A673 (cell line): ENCODE results near the gene FAM24B.

Experiments
- CTCF ChIP-seq: fragments of 300-800, 200-600 bp; sonication (generic); conservative IDR thresholded peaks from 2 replicates; pipeline ENCODE4 v1.5.1; 2017; ENCODE audit warnings: low read depth, mild to moderate bottlenecking, antibody characterized with exemption, low read length, moderate library complexity, mixed read lengths
- EZH2 ChIP-seq: fragments of 200-600 bp; sonication (generic); IDR thresholded peaks from 2 replicates; pipeline ENCODE4 v1.6.1; 2017; ENCODE audit warnings: borderline replicate concordance, low read depth, mild to moderate bottlenecking, mixed read lengths, antibody characterized with exemption, low read length; ENCODE audit not compliant: poor library complexity, severe bottlenecking

GRCh38 chr10:122855745-122856144 lies 23.6 kb downstream of the FAM24B start:
- TF ChIP-seq CTCF (no peak), EZH2 (no peak)
